Endothelial cell of umbilical vein (primary cell): ENCODE data around the gene APBB2.

ENCODE experiments used
- CTCF ChIP-seq, 2 donors: IDR thresholded peaks; 1 replicate in 1 of 2; 2 replicates in 1 of 2; pipeline ENCODE4 v1.5.1; 2011; ENCODE audit warnings: low read length in 2 of 2, mild to moderate bottlenecking in 2 of 2, moderate library complexity in 2 of 2, control low read depth in 1 of 2, inconsistent platforms in 1 of 2, low read depth in 1 of 2; ENCODE audit not compliant: insufficient read depth in 1 of 2; ENCODE audit errors: extremely low read depth in 1 of 2
- EZH2 ChIP-seq: IDR thresholded peaks from 2 replicates; pipeline ENCODE4 v1.6.1; 2012; ENCODE audit warnings: borderline replicate concordance, low read depth, mild to moderate bottlenecking, moderate library complexity, low read length, inconsistent platforms; ENCODE audit not compliant: severe bottlenecking
- MAX ChIP-seq: IDR thresholded peaks from 2 replicates; pipeline ENCODE4 v1.6.1; 2011; ENCODE audit not compliant: insufficient read depth, insufficient read length
- POLR2AphosphoS5 ChIP-seq: IDR thresholded peaks from 2 replicates; pipeline ENCODE4 v1.6.1; 2012; ENCODE audit warnings: low read depth, mild to moderate bottlenecking, control low read depth, low read length, moderate library complexity; ENCODE audit not compliant: insufficient read depth

- no peak for TF ChIP-seq CTCF (IDR thresholded peaks at IDR 0.05; ENCODE audit: extremely low read depth in 1 of 2, insufficient read depth in 1 of 2, low read depth in 1 of 2, low read length in 2 of 2)
- TF ChIP-seq EZH2 = no peak
- TF ChIP-seq MAX = no peak
- no peak for TF ChIP-seq POLR2AphosphoS5
Measured at GRCh38 chr4:40846532-40846931, 367.8 kb downstream of the APBB2 start.
